HepG2 (cell line): ENCODE results near the gene SLC39A1. TPM values are rescaled to one million over a fixed set of nuclear protein-coding genes. Genes with fewer than 3 reads are reported as not detected.

Experiments
- ARNT2 ChIP-seq: sonication (generic); formaldehyde crosslinking; IDR thresholded peaks from 2 replicates; pipeline ENCODE4 v1.8.0; 2022; ENCODE audit warnings: mild to moderate bottlenecking, low read depth, missing genetic modification reagents, moderate library complexity
- DNMT3B ChIP-seq: conservative IDR thresholded peaks from 2 replicates; pipeline ENCODE4 v1.6.1; 2016; ENCODE audit warnings: missing biosample characterization, control low read depth
- EED ChIP-seq: sonication (generic); formaldehyde crosslinking; IDR thresholded peaks from 2 replicates; pipeline ENCODE4 v1.5.0; 2020; ENCODE audit warnings: mild to moderate bottlenecking, missing genetic modification reagents
- GPN1 ChIP-seq: sonication (generic); formaldehyde crosslinking; IDR thresholded peaks from 2 replicates; pipeline ENCODE4 v1.5.1; 2020; ENCODE audit warnings: missing genetic modification reagents, borderline replicate concordance
- HNF4G ChIP-seq, 2 experiments: sonication (generic) in 1 of 2; formaldehyde crosslinking in 1 of 2; IDR thresholded peaks; 2 replicates each; pipeline versions ENCODE4 v1.4.0 to v1.6.1; 2011 to 2020; ENCODE audit warnings: borderline replicate concordance in 2 of 2, low read depth in 2 of 2, mild to moderate bottlenecking in 2 of 2, low read length in 1 of 2, missing genetic modification reagents in 1 of 2, moderate library complexity in 1 of 2
- KDM5A ChIP-seq: fragments of 200-600 bp; sonication (generic); IDR thresholded peaks from 2 replicates; pipeline ENCODE4 v1.7.0; 2018; ENCODE audit warnings: antibody characterized with exemption, mild to moderate bottlenecking, low read length, borderline replicate concordance
- NFRKB ChIP-seq: fragments of 450-650 bp; IDR thresholded peaks from 2 replicates; pipeline ENCODE4 v1.6.1; 2017
- PLRG1 ChIP-seq: fragments of 450-650 bp; conservative IDR thresholded peaks from 2 replicates; pipeline ENCODE4 v1.6.1; 2016
- ZC3H4 ChIP-seq: sonication (generic); formaldehyde crosslinking; IDR thresholded peaks from 2 replicates; pipeline ENCODE4 v1.4.0; 2020; ENCODE audit warnings: missing genetic modification reagents, borderline replicate concordance
- ZNF205 ChIP-seq: IDR thresholded peaks from 2 replicates; pipeline ENCODE4 v1.6.1; 2018; ENCODE audit warnings: missing biosample characterization, missing genetic modification reagents
- ZNF337 ChIP-seq: sonication (generic); formaldehyde crosslinking; IDR thresholded peaks from 2 replicates; pipeline ENCODE4 v1.5.1; 2020; ENCODE audit warnings: missing genetic modification reagents, low read depth, mild to moderate bottlenecking, borderline replicate concordance
- ZNF562 ChIP-seq: sonication (generic); formaldehyde crosslinking; IDR thresholded peaks from 2 replicates; pipeline ENCODE4 v1.8.0; 2022; ENCODE audit warnings: missing genetic modification reagents, borderline replicate concordance
- ZNF709 ChIP-seq: sonication (generic); formaldehyde crosslinking; IDR thresholded peaks from 2 replicates; pipeline ENCODE4 v1.5.0; 2020; ENCODE audit warnings: mild to moderate bottlenecking, missing genetic modification reagents
- ZNF713 ChIP-seq: sonication (generic); formaldehyde crosslinking; IDR thresholded peaks from 2 replicates; pipeline ENCODE4 v1.4.0; 2020; ENCODE audit warnings: mild to moderate bottlenecking, missing genetic modification reagents
- ZNF775 ChIP-seq: sonication (generic); formaldehyde crosslinking; IDR thresholded peaks from 2 replicates; pipeline ENCODE4 v1.4.0; 2020; ENCODE audit warnings: missing genetic modification reagents, mild to moderate bottlenecking, moderate library complexity, borderline replicate concordance
- ZNF839 ChIP-seq: sonication (generic); formaldehyde crosslinking; IDR thresholded peaks from 2 replicates; pipeline ENCODE4 v1.4.0; 2020; ENCODE audit warnings: missing genetic modification reagents, mild to moderate bottlenecking, borderline replicate concordance
- ZNF883 ChIP-seq: sonication (generic); formaldehyde crosslinking; IDR thresholded peaks from 2 replicates; pipeline ENCODE4 v1.5.1; 2020; ENCODE audit warnings: mild to moderate bottlenecking, missing genetic modification reagents; ENCODE audit errors: not compliant biosample characterization
- polyA plus RNA-seq, 8 experiments: library from polyadenylated mRNA; depleted of rRNA in 3 of 8; stranded (reverse) in 7 of 8; unstranded in 1 of 8; fragments of >200 nt; fragmentation: Illumina TruSeq in 4 of 8; extraction: Trizol in 4 of 8; gene quantifications; 2 replicates each; pipeline versions ENCODE4 v1.2.1 to v1.2.3, GENCODE V29; 2011 to 2016; ENCODE audit warnings: low read depth in 4 of 8, missing spikeins in 1 of 8, mixed read lengths in 1 of 8; ENCODE audit not compliant: insufficient read depth in 1 of 8
- total RNA-seq, 5 experiments: library from RNA; depleted of rRNA; stranded (reverse); fragments of >200 nt; fragmentation: Illumina TruSeq; extraction: Trizol; gene quantifications; 2 replicates each; pipeline ENCODE4 v1.2.3, GENCODE V29; 2016; ENCODE audit warnings: low read depth in 1 of 5
- TF ChIP-seq, protein P1 (sequence below): sonication (generic); formaldehyde crosslinking; IDR thresholded peaks from 2 replicates; pipeline ENCODE4 v1.5.0; 2020; ENCODE audit warnings: mild to moderate bottlenecking, missing genetic modification reagents
- TF ChIP-seq, protein P2 (sequence below), 2 experiments: sonication (generic) in 1 of 2; formaldehyde crosslinking in 1 of 2; IDR thresholded peaks; 2 replicates each; pipeline versions ENCODE4 v1.4.0 to v1.6.1; 2018 to 2020; ENCODE audit warnings: missing genetic modification reagents in 2 of 2, borderline replicate concordance in 1 of 2, low read depth in 1 of 2, mild to moderate bottlenecking in 1 of 2, missing biosample characterization in 1 of 2
- TF ChIP-seq, protein P3 (sequence below): IDR thresholded peaks from 2 replicates; pipeline ENCODE4 v1.6.1; 2016; ENCODE audit warnings: mild to moderate bottlenecking, missing biosample characterization, missing genetic modification reagents
- TF ChIP-seq, protein P4 (sequence below): sonication (generic); formaldehyde crosslinking; IDR thresholded peaks from 2 replicates; pipeline ENCODE4 v1.4.0; 2020; ENCODE audit warnings: missing genetic modification reagents

The SLC39A1 gene
- total and polyA plus RNA-seq, 2 of the 13 experiments (the other 11 are each of a cell fraction or from before 2014, with no cell fraction given): 71.2 to 78.4 TPM

DNA sequence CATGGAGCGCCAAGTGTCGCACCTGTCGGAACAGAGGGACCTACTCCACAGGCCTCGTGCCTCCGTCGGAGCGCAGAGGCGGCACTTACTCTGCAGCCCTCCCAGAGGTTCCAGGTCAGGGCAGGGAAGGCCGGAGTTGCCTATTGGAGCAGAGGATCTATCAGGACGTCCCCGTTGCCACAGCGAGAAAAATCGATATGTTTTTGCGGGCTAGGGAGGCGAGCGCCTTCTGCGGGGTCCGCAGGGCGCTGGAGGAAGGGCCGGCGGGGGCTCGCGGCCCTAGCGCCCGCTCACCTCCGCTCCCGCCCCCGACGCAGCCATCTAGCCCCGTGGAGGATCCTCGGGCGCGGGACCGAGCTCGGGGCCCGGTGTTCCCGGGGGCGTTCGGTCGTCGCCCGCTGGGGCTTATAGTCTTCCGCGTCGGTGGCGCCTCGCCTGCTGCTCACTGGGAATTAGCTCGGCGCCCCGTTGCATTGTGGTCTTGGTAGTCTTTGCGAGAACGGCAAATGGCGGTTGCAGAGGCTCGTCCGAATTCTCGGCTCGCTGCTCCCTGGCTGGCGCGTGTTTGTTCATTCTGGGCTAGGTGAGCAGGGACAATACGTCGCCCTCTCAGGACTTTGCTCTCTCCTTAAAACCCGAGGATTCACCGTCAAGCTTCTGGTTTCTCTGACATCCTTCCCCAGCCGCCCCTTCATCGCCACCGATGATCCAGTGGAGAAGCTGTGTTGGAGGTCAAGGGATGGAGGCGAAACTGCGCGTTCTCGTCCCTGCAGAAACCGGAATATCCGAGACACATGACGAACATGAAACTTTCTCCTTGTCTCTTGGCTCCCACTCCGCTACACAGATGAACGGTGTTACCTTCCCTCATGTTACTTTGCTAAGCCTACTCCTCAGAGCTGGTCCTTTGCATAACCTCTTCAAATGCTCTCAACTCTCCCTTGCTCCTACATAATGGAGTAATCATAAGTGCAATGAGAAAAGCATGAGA lies 14.2 kb upstream of the SLC39A1 start, which contains the start of gene JTB (continued):
- TF ChIP-seq, protein P1, sequence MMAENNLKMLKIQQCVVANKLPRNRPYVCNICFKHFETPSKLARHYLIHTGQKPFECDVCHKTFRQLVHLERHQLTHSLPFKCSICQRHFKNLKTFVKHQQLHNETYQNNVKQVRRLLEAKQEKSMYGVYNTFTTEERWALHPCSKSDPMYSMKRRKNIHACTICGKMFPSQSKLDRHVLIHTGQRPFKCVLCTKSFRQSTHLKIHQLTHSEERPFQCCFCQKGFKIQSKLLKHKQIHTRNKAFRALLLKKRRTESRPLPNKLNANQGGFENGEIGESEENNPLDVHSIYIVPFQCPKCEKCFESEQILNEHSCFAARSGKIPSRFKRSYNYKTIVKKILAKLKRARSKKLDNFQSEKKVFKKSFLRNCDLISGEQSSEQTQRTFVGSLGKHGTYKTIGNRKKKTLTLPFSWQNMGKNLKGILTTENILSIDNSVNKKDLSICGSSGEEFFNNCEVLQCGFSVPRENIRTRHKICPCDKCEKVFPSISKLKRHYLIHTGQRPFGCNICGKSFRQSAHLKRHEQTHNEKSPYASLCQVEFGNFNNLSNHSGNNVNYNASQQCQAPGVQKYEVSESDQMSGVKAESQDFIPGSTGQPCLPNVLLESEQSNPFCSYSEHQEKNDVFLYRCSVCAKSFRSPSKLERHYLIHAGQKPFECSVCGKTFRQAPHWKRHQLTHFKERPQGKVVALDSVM (CRISPR knock-in tag): peak; percentile 67
- TF ChIP-seq ARNT2 (CRISPR knock-in tag) (peak; percentile 65; the same call in 1 of the 2 replicates), HNF4G (IDR thresholded peaks at IDR 0.05; ENCODE audit: borderline replicate concordance, low read depth, low read length) (no peak), HNF4G (CRISPR knock-in tag; IDR thresholded peaks at IDR 0.05; ENCODE audit: borderline replicate concordance, low read depth) (no peak), ZNF205 (CRISPR knock-in tag) (peak; percentile 99), ZNF709 (CRISPR knock-in tag) (peak; percentile 92), EED (CRISPR knock-in tag) (no peak), ZNF713 (CRISPR knock-in tag) (no peak; the same call in 1 of the 2 replicates), GPN1 (CRISPR knock-in tag) (no peak), ZC3H4 (no peak), KDM5A (peak; percentile 68; the same call in 1 of the 2 replicates), DNMT3B (CRISPR knock-in tag) (0 out of 2 replicates have a peak, but pooled peaks have one; percentile 26), ZNF839 (CRISPR knock-in tag) (no peak), ZNF337 (no peak), NFRKB (no peak), ZNF883 (CRISPR knock-in tag) (peak; percentile 93), ZNF775 (CRISPR knock-in tag) (no peak), ZNF562 (CRISPR knock-in tag) (no peak), PLRG1 (no peak)
- TF ChIP-seq, protein P2, sequence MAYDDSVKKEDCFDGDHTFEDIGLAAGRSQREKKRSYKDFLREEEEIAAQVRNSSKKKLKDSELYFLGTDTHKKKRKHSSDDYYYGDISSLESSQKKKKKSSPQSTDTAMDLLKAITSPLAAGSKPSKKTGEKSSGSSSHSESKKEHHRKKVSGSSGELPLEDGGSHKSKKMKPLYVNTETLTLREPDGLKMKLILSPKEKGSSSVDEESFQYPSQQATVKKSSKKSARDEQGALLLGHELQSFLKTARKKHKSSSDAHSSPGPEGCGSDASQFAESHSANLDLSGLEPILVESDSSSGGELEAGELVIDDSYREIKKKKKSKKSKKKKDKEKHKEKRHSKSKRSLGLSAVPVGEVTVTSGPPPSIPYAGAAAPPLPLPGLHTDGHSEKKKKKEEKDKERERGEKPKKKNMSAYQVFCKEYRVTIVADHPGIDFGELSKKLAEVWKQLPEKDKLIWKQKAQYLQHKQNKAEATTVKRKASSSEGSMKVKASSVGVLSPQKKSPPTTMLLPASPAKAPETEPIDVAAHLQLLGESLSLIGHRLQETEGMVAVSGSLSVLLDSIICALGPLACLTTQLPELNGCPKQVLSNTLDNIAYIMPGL (CRISPR knock-in tag; IDR thresholded peaks at IDR 0.05; ENCODE audit: borderline replicate concordance in 1 of 2, low read depth in 1 of 2): peak; percentile 68 to 85
- TF ChIP-seq, protein P3, sequence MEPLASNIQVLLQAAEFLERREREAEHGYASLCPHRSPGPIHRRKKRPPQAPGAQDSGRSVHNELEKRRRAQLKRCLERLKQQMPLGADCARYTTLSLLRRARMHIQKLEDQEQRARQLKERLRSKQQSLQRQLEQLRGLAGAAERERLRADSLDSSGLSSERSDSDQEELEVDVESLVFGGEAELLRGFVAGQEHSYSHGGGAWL (CRISPR knock-in tag): peak; percentile 79
- TF ChIP-seq, protein P4, sequence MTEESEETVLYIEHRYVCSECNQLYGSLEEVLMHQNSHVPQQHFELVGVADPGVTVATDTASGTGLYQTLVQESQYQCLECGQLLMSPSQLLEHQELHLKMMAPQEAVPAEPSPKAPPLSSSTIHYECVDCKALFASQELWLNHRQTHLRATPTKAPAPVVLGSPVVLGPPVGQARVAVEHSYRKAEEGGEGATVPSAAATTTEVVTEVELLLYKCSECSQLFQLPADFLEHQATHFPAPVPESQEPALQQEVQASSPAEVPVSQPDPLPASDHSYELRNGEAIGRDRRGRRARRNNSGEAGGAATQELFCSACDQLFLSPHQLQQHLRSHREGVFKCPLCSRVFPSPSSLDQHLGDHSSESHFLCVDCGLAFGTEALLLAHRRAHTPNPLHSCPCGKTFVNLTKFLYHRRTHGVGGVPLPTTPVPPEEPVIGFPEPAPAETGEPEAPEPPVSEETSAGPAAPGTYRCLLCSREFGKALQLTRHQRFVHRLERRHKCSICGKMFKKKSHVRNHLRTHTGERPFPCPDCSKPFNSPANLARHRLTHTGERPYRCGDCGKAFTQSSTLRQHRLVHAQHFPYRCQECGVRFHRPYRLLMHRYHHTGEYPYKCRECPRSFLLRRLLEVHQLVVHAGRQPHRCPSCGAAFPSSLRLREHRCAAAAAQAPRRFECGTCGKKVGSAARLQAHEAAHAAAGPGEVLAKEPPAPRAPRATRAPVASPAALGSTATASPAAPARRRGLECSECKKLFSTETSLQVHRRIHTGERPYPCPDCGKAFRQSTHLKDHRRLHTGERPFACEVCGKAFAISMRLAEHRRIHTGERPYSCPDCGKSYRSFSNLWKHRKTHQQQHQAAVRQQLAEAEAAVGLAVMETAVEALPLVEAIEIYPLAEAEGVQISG: peak; percentile 93
